Ramos (cell line): ENCODE measurements around the gene SFN.

Experiments
- in situ Hi-C: fragments of 300-500 bp; cut with MboI; formaldehyde crosslinking; loops from one replicate; pipeline ENCODE4 v1.14.3; 2022; ENCODE audit warnings: low sequenced_read_pairs; ENCODE audit not compliant: unreplicated experiment

Gene SFN

GRCh38 chr1:26907071-26907917, 44.3 kb downstream of the SFN start:
- in situ Hi-C loops: no loop called here

GRCh38 chr1:26909951-26910342, 47.0 kb downstream of the SFN start:
- in situ Hi-C loops: no loop called here

- in situ Hi-C loops: no loop called here
Observed at GRCh38 chr1:26910343-26911160, 47.6 kb downstream of the SFN start.

GRCh38 chr1:26911399-26912146, 48.6 kb downstream of the SFN start:
- in situ Hi-C loops: no loop called here

- in situ Hi-C loops: no loop called here
Observed at GRCh38 chr1:26912147-26912490, 49.2 kb downstream of the SFN start.

DNA sequence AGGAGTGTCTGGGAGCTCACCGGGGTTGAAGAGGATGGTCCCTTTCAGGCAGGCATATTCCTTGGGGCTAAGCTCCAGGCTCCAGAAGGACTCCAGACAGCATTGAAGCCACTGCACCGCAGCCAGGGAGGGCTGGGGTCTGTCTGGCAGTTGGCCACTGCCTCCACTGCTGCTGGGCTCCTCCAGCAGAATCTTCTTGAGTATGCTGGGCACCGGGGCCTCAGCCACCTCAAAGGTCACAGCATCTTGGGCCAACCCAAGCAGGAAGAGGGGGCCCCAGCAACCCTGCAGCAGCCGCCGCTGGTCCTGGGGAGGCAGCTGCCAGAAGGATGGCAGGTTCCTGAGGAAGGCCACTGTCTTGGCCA, 50.4 kb downstream of the SFN start:
- in situ Hi-C loops: no loop called here
